Inflammatory macrophage (primary cell): ENCODE data around the gene RNF169.

Source experiments
- DNase-seq, 2 donors: peaks; one replicate each; pipeline ENCODE4 v3.0.0-alpha.2; 2020 to 2022
- total RNA-seq, 18 experiments: gene quantifications; one replicate each; lab custom pipeline; 2026; ENCODE audit warnings: mixed read lengths in 6 of 18, inconsistent platforms in 2 of 18; lab: John Stamatoyannopoulos, UW

RNF169 gene
- total RNA-seq: 44.9 to 104 (median 59.7) reads per million in 18 experiments

GRCh38 chr11:74748211-74749126 is at the start of gene RNF169:
TSS of gene RNF169 (plus strand) at chr11:74748849. CDS start at chr11:74748881, 32 bp downstream.
- DNase-seq: peak; percentile 97

GRCh38 chr11:74699615-74700396 is 48.8 kb upstream of the RNF169 start:
- DNase-seq: no peak

GRCh38 chr11:74701351-74701750 is 47.3 kb upstream of the RNF169 start:
- no peak for DNase-seq

DNA sequence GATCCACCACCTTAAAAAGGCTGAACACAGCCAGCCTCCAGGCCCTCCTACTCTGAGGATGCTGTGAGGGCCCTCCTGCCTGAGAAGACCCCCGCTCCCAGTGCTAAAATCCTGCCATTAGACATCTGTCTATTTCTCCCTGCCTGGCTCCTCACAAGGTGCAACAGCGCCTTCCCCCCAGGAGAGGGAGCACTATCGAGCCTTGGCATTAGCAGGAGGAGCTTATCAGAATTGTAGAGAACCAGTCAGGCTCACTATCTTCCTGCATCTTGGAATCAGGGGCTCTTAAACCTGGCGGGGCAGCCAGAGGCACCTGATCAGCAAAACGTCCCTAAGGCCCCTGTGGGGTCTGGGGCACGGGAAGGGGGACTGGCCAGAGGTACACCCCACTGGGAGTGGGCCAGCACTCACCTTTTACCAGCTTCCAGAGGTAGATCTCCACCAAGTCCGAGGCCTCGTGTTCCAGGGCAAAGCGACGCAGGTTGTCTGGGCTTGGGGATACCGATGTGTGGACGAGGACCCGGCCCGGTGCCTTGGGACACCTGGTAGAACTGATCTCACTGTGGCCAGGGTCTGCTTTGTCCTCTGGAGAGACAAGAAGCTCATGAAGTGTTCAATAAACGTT is 46.2 kb upstream of the RNF169 start:
- DNase-seq: peak; percentile 69 to 74

DNA sequence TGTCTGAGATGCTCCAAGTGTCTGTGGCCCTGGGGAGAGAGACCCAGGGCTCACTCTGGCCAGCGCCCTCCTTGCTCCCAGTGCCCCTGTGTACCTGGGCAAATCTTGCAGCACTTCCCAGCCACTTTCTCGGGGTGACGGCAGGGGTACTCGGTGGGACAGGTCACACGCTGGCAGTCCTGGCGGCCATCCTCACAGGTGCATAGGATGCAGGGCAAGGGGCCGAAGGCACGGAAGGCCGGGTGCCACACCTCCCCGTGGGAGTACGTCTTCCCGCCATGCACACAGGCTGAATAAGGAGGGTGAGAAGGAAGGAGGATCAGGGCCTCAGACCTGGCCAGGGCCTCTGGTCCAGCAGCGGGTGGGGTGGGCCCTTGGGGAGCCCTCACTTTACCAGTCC is 45.4 kb upstream of the RNF169 start:
- DNase-seq: no peak

DNA sequence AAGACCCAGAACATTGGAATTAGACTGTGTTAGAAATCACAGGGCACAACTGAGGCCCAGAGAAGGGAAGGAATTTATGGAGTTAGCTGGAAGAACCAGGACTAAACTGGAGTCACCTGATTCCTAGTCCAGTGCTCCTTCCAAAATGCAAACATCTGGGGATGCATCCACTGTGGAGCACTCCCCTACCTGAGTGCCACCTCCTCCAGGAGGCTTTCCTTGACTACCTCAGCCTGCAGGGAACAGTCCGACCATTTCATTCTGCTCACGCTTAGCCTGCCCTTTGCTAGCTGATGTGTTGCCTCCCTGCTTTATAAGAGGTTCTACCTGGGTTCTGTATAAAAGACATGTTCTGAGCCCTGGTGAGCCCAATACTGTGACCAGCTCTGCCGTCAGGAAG is 41.5 kb upstream of the RNF169 start:
- DNase-seq: no peak

- peak; percentile 18 to 31 for DNase-seq
These were observed 40.8 kb upstream of the RNF169 start for GRCh38 chr11:74707602-74708510.

GRCh38 chr11:74709175-74709574 is 39.5 kb upstream of the RNF169 start:
- DNase-seq: no peak

DNA sequence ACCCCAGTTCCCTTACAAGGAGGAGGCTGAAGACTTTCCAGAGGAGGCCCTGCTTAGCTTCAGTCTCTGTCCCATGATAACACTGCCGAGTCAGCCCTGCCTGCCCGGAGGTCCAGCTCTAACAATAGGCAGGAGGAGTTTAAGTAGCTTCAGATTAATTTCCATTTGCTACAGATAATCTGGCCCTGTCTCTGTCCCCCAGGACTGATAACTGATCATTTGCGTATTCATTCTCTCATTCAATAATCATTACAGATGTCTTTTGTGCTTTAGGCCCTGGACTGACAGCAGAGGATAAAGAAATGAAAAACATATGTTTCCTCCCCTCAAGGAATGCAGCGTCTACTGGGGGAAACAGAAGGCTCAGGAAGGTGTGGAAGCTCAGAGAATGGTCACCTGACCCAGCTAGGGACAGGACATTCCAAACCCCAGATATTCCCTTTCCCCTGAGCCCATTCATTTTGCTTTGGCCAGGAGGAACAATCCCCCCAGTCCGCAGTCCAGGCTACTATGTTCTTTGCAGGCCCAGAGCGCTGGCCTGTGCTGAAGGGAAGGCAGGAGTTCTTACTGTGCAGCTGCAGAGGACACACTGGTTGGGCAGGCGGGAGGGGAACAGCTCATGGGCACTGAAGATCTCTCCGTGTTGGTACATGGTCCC is 38.2 kb upstream of the RNF169 start:
- DNase-seq: no peak

DNA sequence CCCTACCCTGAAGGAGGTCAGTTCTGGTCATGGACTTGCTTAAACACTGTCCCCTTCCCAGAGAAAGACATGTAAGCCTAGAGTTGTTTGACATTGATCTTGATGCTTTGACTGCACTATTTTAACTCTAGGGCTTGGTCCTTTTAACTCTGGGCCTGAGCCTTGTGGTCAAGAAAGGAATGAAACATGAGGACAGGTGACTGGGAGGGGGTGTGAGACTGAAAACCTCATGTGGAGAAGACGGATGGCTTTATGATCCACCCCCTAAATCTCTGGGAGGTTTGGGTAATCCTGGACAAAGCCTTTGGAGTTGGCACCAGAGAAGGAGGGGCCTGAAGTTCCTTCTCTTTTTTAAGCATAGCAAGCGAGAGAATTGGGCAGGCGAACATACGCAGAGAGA is 35.0 kb upstream of the RNF169 start:
- no peak for DNase-seq

- no peak for DNase-seq
These were observed 33.7 kb upstream of the RNF169 start for GRCh38 chr11:74714904-74715303.

- DNase-seq: no peak
These were observed 31.3 kb upstream of the RNF169 start for GRCh38 chr11:74717221-74717969.

- DNase-seq: peak in 1 of 2 donors; percentile 16
These were observed 29.6 kb upstream of the RNF169 start for GRCh38 chr11:74719011-74719410.

- no peak for DNase-seq
These were observed 27.8 kb upstream of the RNF169 start for GRCh38 chr11:74720596-74721478.

- no peak for DNase-seq
These were observed 27.2 kb upstream of the RNF169 start for GRCh38 chr11:74721479-74721835.

GRCh38 chr11:74723511-74723910 is 25.1 kb upstream of the RNF169 start:
- no peak for DNase-seq

DNA sequence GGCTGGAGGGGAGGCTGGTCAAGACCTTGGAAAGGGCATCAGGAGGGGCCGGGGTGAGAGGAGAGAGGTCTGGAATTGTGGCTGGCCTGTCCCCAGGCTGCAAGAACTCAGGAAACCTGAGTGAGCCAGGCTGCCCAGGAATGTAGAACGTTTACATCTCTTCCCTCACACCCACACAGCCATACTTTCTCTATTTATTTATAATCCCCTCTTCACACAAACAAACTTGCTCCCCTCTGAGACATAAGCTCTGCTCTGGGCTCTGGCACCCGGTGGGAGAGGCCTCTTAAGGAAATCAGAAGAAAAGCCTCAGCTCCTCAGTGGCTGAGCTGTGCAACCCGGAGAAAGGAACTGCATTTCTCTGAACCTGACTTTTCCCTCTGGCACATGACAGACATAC is 22.9 kb upstream of the RNF169 start:
- no peak for DNase-seq

- peak; percentile 67 to 79 for DNase-seq
These were observed 22.0 kb upstream of the RNF169 start for GRCh38 chr11:74726547-74727182.

GRCh38 chr11:74729397-74729796 is 19.3 kb upstream of the RNF169 start:
- no peak for DNase-seq
